Measurements from ENCODE around the gene COX6A2. TPM values are rescaled to one million over a fixed set of nuclear protein-coding genes. Genes with fewer than 3 reads are reported as not detected.

COX6A2 gene
- total and polyA plus RNA-seq, 2 donors (not counting 1 experiment from before 2014, with no cell fraction given): not detected

DNA sequence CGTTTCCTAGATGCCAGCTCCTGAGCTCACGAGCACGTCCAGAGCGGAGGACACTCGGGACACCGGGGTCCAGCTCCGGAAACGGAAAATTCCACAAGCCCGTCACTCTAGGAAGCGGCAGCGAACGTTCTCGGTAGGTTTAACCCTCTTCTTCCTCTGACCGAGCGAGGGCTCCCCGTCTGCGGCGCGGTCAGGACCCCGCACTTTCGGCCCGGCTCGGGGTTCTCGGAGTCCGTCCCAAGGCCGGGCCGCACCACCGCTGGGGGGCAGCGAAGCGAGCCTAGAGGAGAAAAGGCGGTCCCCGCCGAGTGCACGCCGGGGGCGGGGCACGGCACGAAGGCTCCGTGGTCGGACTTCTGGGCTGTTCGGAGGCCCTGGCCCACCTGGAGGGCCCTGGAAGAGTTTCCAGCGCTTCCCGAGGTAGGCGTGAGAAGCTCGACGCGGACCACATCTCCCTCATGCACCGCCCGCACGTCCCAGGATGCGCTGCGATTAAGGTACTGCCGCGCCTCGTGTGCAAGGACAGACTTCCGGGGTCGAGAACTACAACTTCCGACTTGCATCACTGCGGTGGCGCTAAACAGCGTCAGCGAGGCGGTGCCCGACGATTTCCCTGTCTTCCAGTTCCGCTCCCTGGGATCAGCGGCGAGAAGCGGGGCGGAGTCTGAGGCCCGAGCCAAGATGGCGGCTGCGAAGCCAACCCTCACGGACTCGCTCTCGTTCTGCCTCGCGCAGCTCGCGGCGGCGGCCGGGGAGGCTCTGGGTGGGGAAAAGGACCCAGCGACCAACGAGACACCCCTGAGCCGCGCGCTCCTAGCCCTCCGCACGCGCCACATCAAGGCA lies 30.9 kb upstream of the COX6A2 start, which contains the start of gene ARMC5:
Gene ARMC5, plus strand, starts transcription at position 658 of the 843 bp plus-strand sequence. Its CDS starts 24 bp downstream, at position 682.
- Histone ChIP-seq H2AFZ (ENCODE audit: low read length) (peak within 1 kb of the TSS; percentile 87), H3K36me3 (ENCODE audit: control insufficient read depth, insufficient read depth, low read length) (peaks cover 7% of the 10 kb centered on the region), H3K27ac (ENCODE audit: insufficient read depth, low read length) (peak within 1 kb of the TSS; percentile 100), H4K20me1 (ENCODE audit: control insufficient read depth, extremely low read depth, insufficient read depth, low read length) (no peaks in the 10 kb centered on the region), H3K79me2 (ENCODE audit: control insufficient read depth, insufficient read depth, low read length) (peaks cover 35% of the 10 kb centered on the region), H3K4me1 (ENCODE audit: control insufficient read depth, extremely low read depth, insufficient read depth, low read length) (peaks cover 10% of the 10 kb centered on the region), H3K4me2 (ENCODE audit: extremely low read depth, insufficient read depth, low read length) (peak within 1 kb of the TSS; percentile 96), H3K9me3 (ENCODE audit: control insufficient read depth, insufficient read depth, low read depth, low read length) (no peaks in the 10 kb centered on the region), H3K4me3 (replicated peaks in 1 of 4; ENCODE audit: control extremely low read depth in 1 of 4, insufficient read depth in 1 of 4, low read depth in 3 of 4, low read length in 4 of 4) (peak within 1 kb of the TSS; percentile 86 to 92 (median 88)), H3K9ac (ENCODE audit: insufficient read depth, low read length) (peak within 1 kb of the TSS; percentile 100), H3K27me3 (ENCODE audit: control insufficient read depth, insufficient read depth, low read length) (no peaks in the 10 kb centered on the region)
- no peak for TF ChIP-seq EZH2 (IDR thresholded peaks at IDR 0.05; ENCODE audit: low read length, missing control alignments)
- TF ChIP-seq, protein P1, sequence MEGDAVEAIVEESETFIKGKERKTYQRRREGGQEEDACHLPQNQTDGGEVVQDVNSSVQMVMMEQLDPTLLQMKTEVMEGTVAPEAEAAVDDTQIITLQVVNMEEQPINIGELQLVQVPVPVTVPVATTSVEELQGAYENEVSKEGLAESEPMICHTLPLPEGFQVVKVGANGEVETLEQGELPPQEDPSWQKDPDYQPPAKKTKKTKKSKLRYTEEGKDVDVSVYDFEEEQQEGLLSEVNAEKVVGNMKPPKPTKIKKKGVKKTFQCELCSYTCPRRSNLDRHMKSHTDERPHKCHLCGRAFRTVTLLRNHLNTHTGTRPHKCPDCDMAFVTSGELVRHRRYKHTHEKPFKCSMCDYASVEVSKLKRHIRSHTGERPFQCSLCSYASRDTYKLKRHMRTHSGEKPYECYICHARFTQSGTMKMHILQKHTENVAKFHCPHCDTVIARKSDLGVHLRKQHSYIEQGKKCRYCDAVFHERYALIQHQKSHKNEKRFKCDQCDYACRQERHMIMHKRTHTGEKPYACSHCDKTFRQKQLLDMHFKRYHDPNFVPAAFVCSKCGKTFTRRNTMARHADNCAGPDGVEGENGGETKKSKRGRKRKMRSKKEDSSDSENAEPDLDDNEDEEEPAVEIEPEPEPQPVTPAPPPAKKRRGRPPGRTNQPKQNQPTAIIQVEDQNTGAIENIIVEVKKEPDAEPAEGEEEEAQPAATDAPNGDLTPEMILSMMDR (conservative IDR thresholded peaks at IDR 0.05 in 1 of 2, IDR thresholded peaks at IDR 0.05 in 1 of 2; ENCODE audit: low read depth in 1 of 2, low read length in 2 of 2): peak; percentile 50 to 51
- peak; percentile 98 for DNase-seq (ENCODE audit: low read depth in 2 of 2)

DNA sequence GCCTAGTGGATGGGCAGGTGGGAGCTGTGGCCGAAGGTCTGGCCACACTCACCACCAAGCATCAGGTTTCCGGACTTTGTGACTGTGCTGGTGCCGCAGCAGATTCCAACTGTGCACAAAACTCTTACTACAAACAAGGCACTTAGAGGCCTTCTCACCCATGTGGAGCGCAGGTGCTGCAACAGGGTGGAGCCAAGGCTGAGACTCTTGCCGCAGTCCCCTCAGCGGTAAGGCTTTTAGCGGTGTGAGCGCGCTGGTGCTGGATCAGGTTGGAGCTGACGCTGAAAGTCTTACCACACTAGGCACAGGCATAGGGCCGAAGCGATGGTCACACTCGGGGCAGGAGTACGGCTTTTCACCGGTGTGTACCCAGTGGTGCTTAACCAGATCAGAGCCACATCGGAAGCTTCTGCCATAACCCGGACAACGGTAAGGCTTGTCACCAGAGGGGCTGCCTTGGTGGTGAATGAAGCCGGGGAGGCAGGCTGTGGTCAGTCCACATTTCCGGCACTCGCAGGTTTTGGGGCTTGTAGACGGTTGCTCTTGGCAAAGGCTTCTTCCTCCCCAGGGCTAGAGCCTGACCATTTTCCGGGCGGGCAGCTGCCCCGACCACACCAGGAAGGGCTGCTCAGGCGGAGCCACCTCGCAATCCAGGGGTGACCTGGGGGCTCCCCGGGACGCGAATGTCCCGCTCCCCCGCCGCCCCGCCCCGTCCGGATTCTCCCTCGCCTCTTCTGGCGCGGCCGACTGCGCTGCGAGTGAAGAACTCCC lies 30.1 kb upstream of the COX6A2 start:
- Histone ChIP-seq H3K4me2 (ENCODE audit: extremely low read depth, insufficient read depth, low read length) (peak overlapping the region; percentile 96), H3K27me3 (ENCODE audit: control insufficient read depth, insufficient read depth, low read length) (no peaks in the 10 kb centered on the region), H3K27ac (ENCODE audit: insufficient read depth, low read length) (peak overlapping the region; percentile 100), H2AFZ (ENCODE audit: low read length) (no peak overlapping the region), H4K20me1 (ENCODE audit: control insufficient read depth, extremely low read depth, insufficient read depth, low read length) (no peaks in the 10 kb centered on the region), H3K36me3 (ENCODE audit: control insufficient read depth, insufficient read depth, low read length) (peaks cover 7% of the 10 kb centered on the region), H3K4me1 (ENCODE audit: control insufficient read depth, extremely low read depth, insufficient read depth, low read length) (peaks cover 17% of the 10 kb centered on the region), H3K9me3 (ENCODE audit: control insufficient read depth, insufficient read depth, low read depth, low read length) (no peaks in the 10 kb centered on the region), H3K9ac (ENCODE audit: insufficient read depth, low read length) (peak overlapping the region; percentile 100), H3K4me3 (replicated peaks in 1 of 4; ENCODE audit: control extremely low read depth in 1 of 4, insufficient read depth in 1 of 4, low read depth in 3 of 4, low read length in 4 of 4) (peak overlapping the region; percentile 86 to 92 (median 88)), H3K79me2 (ENCODE audit: control insufficient read depth, insufficient read depth, low read length) (peaks cover 37% of the 10 kb centered on the region)
- DNase-seq (ENCODE audit: low read depth in 2 of 2): peak in 1 of 2 donors; percentile 60
- no peak for TF ChIP-seq EZH2 (IDR thresholded peaks at IDR 0.05; ENCODE audit: low read length, missing control alignments)
- TF ChIP-seq, protein P1 (conservative IDR thresholded peaks at IDR 0.05 in 1 of 2, IDR thresholded peaks at IDR 0.05 in 1 of 2; ENCODE audit: low read depth in 1 of 2, low read length in 2 of 2): no peak

DNA sequence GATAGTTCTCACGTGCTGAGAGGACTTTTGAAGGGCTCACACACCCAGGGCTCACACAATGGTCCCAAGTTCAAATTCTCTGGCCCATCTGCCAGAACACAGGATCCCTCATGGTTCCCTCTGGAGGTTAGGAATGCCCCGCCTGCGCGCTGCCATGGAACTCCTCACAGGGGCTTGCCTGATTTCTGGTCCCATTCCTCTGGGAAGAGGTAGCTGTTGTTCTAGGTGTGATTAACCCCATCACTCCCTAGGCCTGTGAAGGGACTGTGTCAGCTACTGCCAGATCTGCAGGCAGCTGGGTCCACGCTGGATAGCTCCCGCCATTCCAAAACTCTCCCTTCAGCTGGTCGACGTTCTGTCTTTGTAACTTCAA lies 28.8 kb upstream of the COX6A2 start:
- H3K4me2 ChIP-seq (ENCODE audit: extremely low read depth, insufficient read depth, low read length): peak overlapping the region; percentile 96
- H3K4me3 ChIP-seq (replicated peaks in 1 of 4; ENCODE audit: control extremely low read depth in 1 of 4, insufficient read depth in 1 of 4, low read depth in 3 of 4, low read length in 4 of 4): peak overlapping the region in 1 of 4 experiments; percentile 89
- DNase-seq (ENCODE audit: low read depth in 2 of 2): no peak
- no peaks in the 10 kb centered on the region for H3K27me3 ChIP-seq (ENCODE audit: control insufficient read depth, insufficient read depth, low read length)
- H3K9me3 ChIP-seq (ENCODE audit: control insufficient read depth, insufficient read depth, low read depth, low read length): no peaks in the 10 kb centered on the region
- no peak overlapping the region for H2AFZ ChIP-seq (ENCODE audit: low read length)
- peaks cover 26% of the 10 kb centered on the region for H3K4me1 ChIP-seq (ENCODE audit: control insufficient read depth, extremely low read depth, insufficient read depth, low read length)
- H3K36me3 ChIP-seq (ENCODE audit: control insufficient read depth, insufficient read depth, low read length): peaks cover 4% of the 10 kb centered on the region
- no peak overlapping the region for H3K9ac ChIP-seq (ENCODE audit: insufficient read depth, low read length)
- no peak overlapping the region for H3K27ac ChIP-seq (ENCODE audit: insufficient read depth, low read length)
- peaks cover 37% of the 10 kb centered on the region for H3K79me2 ChIP-seq (ENCODE audit: control insufficient read depth, insufficient read depth, low read length)
- no peaks in the 10 kb centered on the region for H4K20me1 ChIP-seq (ENCODE audit: control insufficient read depth, extremely low read depth, insufficient read depth, low read length)
- TF ChIP-seq EZH2 (IDR thresholded peaks at IDR 0.05; ENCODE audit: low read length, missing control alignments): no peak
- TF ChIP-seq, protein P1 (conservative IDR thresholded peaks at IDR 0.05 in 1 of 2, IDR thresholded peaks at IDR 0.05 in 1 of 2; ENCODE audit: low read depth in 1 of 2, low read length in 2 of 2): no peak

All from fibroblast of lung (primary cell).